Loucy (cell line): Measurements from ENCODE around the gene DIPK1B.

Source experiments
- EZH2phosphoT487 ChIP-seq: fragments of 200-600 bp; IDR thresholded peaks from 2 replicates; pipeline ENCODE4 v1.6.1; 2018; ENCODE audit warnings: antibody characterized with exemption, mild to moderate bottlenecking, moderate library complexity, borderline replicate concordance
- TF ChIP-seq, protein P1 (sequence below): fragments of 200-600 bp; sonication (generic); conservative IDR thresholded peaks from 2 replicates; pipeline ENCODE4 v1.5.1; 2014; ENCODE audit warnings: mild to moderate bottlenecking, antibody characterized with exemption, low read length

DNA sequence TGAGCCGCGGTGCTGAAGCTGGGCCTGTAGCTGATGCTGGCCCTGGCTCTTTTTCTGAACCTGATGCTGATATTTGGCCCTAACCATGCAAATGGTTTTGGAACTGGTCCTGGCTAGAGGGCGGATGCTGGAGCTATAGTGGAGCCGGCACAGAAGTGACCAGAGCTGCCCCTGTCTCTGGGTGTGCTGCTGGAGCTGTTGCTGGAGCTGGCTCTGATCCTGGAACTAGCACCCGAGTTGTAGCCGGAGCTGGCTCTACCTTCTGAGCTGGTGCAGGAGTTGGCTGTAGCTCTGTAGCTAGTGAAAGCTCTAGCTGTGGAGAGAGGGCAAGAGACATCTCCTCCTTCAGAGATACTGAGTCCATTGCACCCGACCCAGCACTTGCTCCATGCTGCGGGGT lies 17.6 kb downstream of the DIPK1B start:
- TF ChIP-seq EZH2phosphoT487: no peak
- TF ChIP-seq, protein P1, sequence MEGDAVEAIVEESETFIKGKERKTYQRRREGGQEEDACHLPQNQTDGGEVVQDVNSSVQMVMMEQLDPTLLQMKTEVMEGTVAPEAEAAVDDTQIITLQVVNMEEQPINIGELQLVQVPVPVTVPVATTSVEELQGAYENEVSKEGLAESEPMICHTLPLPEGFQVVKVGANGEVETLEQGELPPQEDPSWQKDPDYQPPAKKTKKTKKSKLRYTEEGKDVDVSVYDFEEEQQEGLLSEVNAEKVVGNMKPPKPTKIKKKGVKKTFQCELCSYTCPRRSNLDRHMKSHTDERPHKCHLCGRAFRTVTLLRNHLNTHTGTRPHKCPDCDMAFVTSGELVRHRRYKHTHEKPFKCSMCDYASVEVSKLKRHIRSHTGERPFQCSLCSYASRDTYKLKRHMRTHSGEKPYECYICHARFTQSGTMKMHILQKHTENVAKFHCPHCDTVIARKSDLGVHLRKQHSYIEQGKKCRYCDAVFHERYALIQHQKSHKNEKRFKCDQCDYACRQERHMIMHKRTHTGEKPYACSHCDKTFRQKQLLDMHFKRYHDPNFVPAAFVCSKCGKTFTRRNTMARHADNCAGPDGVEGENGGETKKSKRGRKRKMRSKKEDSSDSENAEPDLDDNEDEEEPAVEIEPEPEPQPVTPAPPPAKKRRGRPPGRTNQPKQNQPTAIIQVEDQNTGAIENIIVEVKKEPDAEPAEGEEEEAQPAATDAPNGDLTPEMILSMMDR: no peak
